GM18867 (cell line): ENCODE measurements around the gene MFAP3.

Source experiments
- ATAC-seq: cut with Tn5 transposase; IDR thresholded peaks from one replicate; pipeline ENCODE4 v1.9.1; 2021; ENCODE audit warnings: mild to moderate bottlenecking, moderate library complexity; ENCODE audit not compliant: unreplicated experiment

The MFAP3 gene

DNA sequence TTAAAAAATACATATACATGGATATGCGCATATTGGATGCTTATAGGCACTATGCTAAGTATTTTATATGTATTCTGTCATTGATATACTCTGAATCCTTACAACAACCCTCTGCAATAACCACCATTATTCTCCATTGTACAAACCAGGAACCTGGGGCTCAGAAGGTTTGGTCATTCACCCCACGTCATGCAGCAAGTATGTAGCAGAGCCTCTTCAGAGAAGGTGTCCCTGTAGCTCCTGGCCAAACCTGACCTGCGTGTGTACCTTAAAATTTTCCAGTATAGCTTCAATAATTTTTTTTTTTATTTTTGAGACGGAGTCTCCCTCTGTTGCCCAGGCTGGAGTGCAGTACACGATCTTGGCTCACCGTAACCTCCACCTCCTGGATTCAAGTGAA is 51.9 kb downstream of the MFAP3 start:
- no peak for ATAC-seq

- no peak for ATAC-seq
These were observed 53.8 kb downstream of the MFAP3 start for GRCh38 chr5:154092356-154093141.

DNA sequence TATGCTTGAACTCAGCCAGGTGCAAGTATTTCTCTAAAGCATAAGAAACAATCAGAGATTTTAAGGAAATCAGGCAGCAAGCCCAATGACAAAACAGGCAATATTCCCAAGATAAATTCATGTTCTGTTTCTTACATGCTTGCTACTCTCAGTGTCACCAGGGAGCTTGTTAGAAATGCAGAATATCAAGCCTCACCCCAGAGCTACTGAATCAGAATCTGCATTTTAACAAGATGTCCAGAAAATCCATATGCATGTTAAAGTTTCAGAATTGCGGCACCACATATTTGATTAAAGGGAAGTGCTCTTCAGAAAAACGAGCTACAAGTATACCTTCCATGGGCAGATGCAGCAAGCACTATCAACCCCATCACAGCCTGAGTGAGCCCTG is 54.4 kb downstream of the MFAP3 start:
- ATAC-seq: no peak

- ATAC-seq: no peak
These were observed 57.1 kb downstream of the MFAP3 start for GRCh38 chr5:154095904-154096303.

GRCh38 chr5:154097031-154097430 is 58.3 kb downstream of the MFAP3 start:
- ATAC-seq: no peak

- no peak for ATAC-seq
These were observed 59.7 kb downstream of the MFAP3 start for GRCh38 chr5:154098465-154098864.

- no peak for ATAC-seq
These were observed 62.4 kb downstream of the MFAP3 start for GRCh38 chr5:154101184-154101583.

- ATAC-seq: no peak
These were observed 64.5 kb downstream of the MFAP3 start for GRCh38 chr5:154103233-154103632.
